MCF 10A (cell line): ENCODE data around the gene STARD9. TPM values are rescaled to one million over a fixed set of nuclear protein-coding genes. Genes with fewer than 3 reads are reported as not detected.
A peak's percentile ranks its signal among the peaks of the same experiment; 100 is the strongest.

Experiments used
- BruUV-seq: library from RNA; stranded (reverse); fragments of 400-500 nt; replicated peaks from 2 replicates; lab custom pipeline; 2021; lab: Mats Ljungman, UMichigan
- CTCF ChIA-PET: fragments of 300-600 bp; sonication (Branson Sonifier 250); formaldehyde crosslinking; extraction: SDS; loops from one replicate; lab custom pipeline; 2021; ENCODE audit warnings: antibody characterized with exemption, inconsistent platforms; lab: Yijun Ruan, JAX
- POLR2A ChIA-PET: fragments of 300-600, 350-650 bp; sonication (Branson Sonifier 250); formaldehyde crosslinking; extraction: SDS; loops from one replicate; lab custom pipeline; 2020; ENCODE audit warnings: antibody characterized with exemption, inconsistent platforms; lab: Yijun Ruan, JAX
- DNase-seq: peaks from one replicate; pipeline ENCODE4 v3.0.0-alpha.2; 2018; ENCODE audit not compliant: unreplicated experiment
- H3K27ac Mint-ChIP-seq: one replicate; pipeline ENCODE4 v1.8.0; 2022; ENCODE audit warnings: mild to moderate bottlenecking, low read depth, mixed read lengths; ENCODE audit not compliant: unreplicated experiment
- H3K27me3 Mint-ChIP-seq: one replicate; pipeline ENCODE4 v1.8.0; 2022; ENCODE audit warnings: mixed read lengths; ENCODE audit not compliant: insufficient read depth, unreplicated experiment
- H3K36me3 Mint-ChIP-seq: one replicate; pipeline ENCODE4 v1.8.0; 2022; ENCODE audit warnings: mild to moderate bottlenecking, moderate library complexity, mixed read lengths; ENCODE audit not compliant: insufficient read depth, unreplicated experiment
- H3K4me1 Mint-ChIP-seq: one replicate; pipeline ENCODE4 v1.8.0; 2022; ENCODE audit warnings: mixed read lengths; ENCODE audit not compliant: insufficient read depth, unreplicated experiment
- H3K4me3 Mint-ChIP-seq: one replicate; pipeline ENCODE4 v1.8.0; 2022; ENCODE audit warnings: mild to moderate bottlenecking, moderate library complexity, mixed read lengths; ENCODE audit not compliant: unreplicated experiment
- H3K9me3 Mint-ChIP-seq: one replicate; pipeline ENCODE4 v1.8.0; 2022; ENCODE audit warnings: mixed read lengths; ENCODE audit not compliant: unreplicated experiment
- CTCF ChIP-seq: fragments of 200-600 bp; IDR thresholded peaks from one replicate; pipeline ENCODE4 v1.8.0; 2022; ENCODE audit warnings: antibody characterized with exemption, mild to moderate bottlenecking; ENCODE audit not compliant: unreplicated experiment
- intact Hi-C: fragments of 100-400 bp; cut with micrococcal nuclease; formaldehyde crosslinking; loops from 2 replicates; pipeline ENCODE4 v1.14.1; 2022
- total RNA-seq: library from RNA; stranded (reverse); gene quantifications from 2 replicates; pipeline ENCODE4 v1.2.3, GENCODE V29; 2022

Gene STARD9
- total RNA-seq, 1 experiment from 2014 or later: 2.0 TPM

GRCh38 chr15:42670451-42670850 lies 95.0 kb downstream of the STARD9 start:
- Mint-ChIP-seq H3K27ac (peak overlapping the region; percentile 93), H3K9me3 (no peaks in the 10 kb centered on the region), H3K27me3 (no peaks in the 10 kb centered on the region), H3K36me3 (no peaks in the 10 kb centered on the region), H3K4me3 (no peak overlapping the region), H3K4me1 (peaks cover 16% of the 10 kb centered on the region)
- TF ChIP-seq CTCF: no peak
- CTCF ChIA-PET: interaction anchor here (0.9 kb wide), 1 partner anchor 35 kb away, joined by 4 read pairs; no protein-coding TSS in a partner anchor
- intact Hi-C loops: no loop called here
- BruUV-seq: no TSS peak
- POLR2A ChIA-PET: interaction anchor here (1.7 to 3.4 kb wide), 3 partner anchors 9 to 180 kb away, joined by 9 to 15 read pairs (median 15); partner anchors contain the start of gene ZNF106
- no peak for DNase-seq

GRCh38 chr15:42672444-42672843 lies 97.0 kb downstream of the STARD9 start:
- peaks cover under 1% of the 10 kb centered on the region for H3K36me3 Mint-ChIP-seq
- no peaks in the 10 kb centered on the region for H3K9me3 Mint-ChIP-seq
- peaks cover 16% of the 10 kb centered on the region for H3K4me1 Mint-ChIP-seq
- POLR2A ChIA-PET: interaction anchor here (1.1 to 3.4 kb wide), 6 partner anchors 7 to 248 kb away, joined by 3 to 15 read pairs (median 6); partner anchors contain the start of gene ZNF106
- CTCF ChIA-PET: interaction anchor here (0.7 to 0.9 kb wide), 2 partner anchors 12 to 91 kb away, joined by 3 read pairs; no protein-coding TSS in a partner anchor
- H3K4me3 Mint-ChIP-seq: no peak overlapping the region
- intact Hi-C loops: no loop called here
- no peaks in the 10 kb centered on the region for H3K27me3 Mint-ChIP-seq
- no TSS peak for BruUV-seq
- no peak for DNase-seq
- peak overlapping the region; percentile 93 for H3K27ac Mint-ChIP-seq
- no peak for TF ChIP-seq CTCF

GRCh38 chr15:42674472-42674871 lies 99.1 kb downstream of the STARD9 start:
- Mint-ChIP-seq H3K27me3 (no peaks in the 10 kb centered on the region), H3K4me3 (no peak overlapping the region), H3K27ac (no peak overlapping the region), H3K4me1 (peaks cover 25% of the 10 kb centered on the region), H3K9me3 (no peaks in the 10 kb centered on the region), H3K36me3 (peaks cover 6% of the 10 kb centered on the region)
- CTCF ChIA-PET: interaction anchor here (0.9 kb wide), 1 partner anchor 252 kb away, joined by 4 read pairs; no protein-coding TSS in a partner anchor
- DNase-seq: no peak
- no TSS peak for BruUV-seq
- POLR2A ChIA-PET: interaction anchor here (0.6 kb wide), 1 partner anchor 183 kb away, joined by 3 read pairs; no protein-coding TSS in a partner anchor
- intact Hi-C loops: no loop called here
- TF ChIP-seq CTCF: no peak

- peaks cover 30% of the 10 kb centered on the region for H3K4me1 Mint-ChIP-seq
- TF ChIP-seq CTCF: no peak
- peaks cover 6% of the 10 kb centered on the region for H3K36me3 Mint-ChIP-seq
- ChIA-PET CTCF (interaction anchor here (0.8 to 0.9 kb wide), 2 partner anchors 165 to 251 kb away, joined by 3 to 4 read pairs; no protein-coding TSS in a partner anchor), POLR2A (interaction anchor here (0.6 kb wide), 1 partner anchor 184 kb away, joined by 3 read pairs; no protein-coding TSS in a partner anchor)
- no peaks in the 10 kb centered on the region for H3K9me3 Mint-ChIP-seq
- no peak overlapping the region for H3K27ac Mint-ChIP-seq
- H3K4me3 Mint-ChIP-seq: no peak overlapping the region
- no TSS peak for BruUV-seq
- no peaks in the 10 kb centered on the region for H3K27me3 Mint-ChIP-seq
- DNase-seq: no peak
- intact Hi-C loops: no loop called here
Measured at GRCh38 chr15:42675021-42675420, 99.6 kb downstream of the STARD9 start.
